ENCODE data around the gene ADISSP.

Gene ADISSP

GRCh38 chr20:3749689-3750531, 17.6 kb downstream of the ADISSP start:
- no peaks in the 10 kb centered on the region for H4K20me1 ChIP-seq (ENCODE audit: insufficient read depth, low read length)
- no peak overlapping the region for H3K4me3 ChIP-seq (ENCODE audit: low read depth, low read length, poor library complexity, severe bottlenecking)
- no peak overlapping the region for H3K4me2 ChIP-seq (ENCODE audit: low read length)
- H3K9me3 ChIP-seq (ENCODE audit: low read length): no peaks in the 10 kb centered on the region
- 0 out of 2 replicates have a peak, but pooled peaks cover 4% of the 10 kb centered on the region for H3K27me3 ChIP-seq (ENCODE audit: insufficient read depth, low read length)
- TF ChIP-seq EZH2 (IDR thresholded peaks at IDR 0.05; ENCODE audit: borderline replicate concordance, low read length): no peak
- TF ChIP-seq, protein P1, sequence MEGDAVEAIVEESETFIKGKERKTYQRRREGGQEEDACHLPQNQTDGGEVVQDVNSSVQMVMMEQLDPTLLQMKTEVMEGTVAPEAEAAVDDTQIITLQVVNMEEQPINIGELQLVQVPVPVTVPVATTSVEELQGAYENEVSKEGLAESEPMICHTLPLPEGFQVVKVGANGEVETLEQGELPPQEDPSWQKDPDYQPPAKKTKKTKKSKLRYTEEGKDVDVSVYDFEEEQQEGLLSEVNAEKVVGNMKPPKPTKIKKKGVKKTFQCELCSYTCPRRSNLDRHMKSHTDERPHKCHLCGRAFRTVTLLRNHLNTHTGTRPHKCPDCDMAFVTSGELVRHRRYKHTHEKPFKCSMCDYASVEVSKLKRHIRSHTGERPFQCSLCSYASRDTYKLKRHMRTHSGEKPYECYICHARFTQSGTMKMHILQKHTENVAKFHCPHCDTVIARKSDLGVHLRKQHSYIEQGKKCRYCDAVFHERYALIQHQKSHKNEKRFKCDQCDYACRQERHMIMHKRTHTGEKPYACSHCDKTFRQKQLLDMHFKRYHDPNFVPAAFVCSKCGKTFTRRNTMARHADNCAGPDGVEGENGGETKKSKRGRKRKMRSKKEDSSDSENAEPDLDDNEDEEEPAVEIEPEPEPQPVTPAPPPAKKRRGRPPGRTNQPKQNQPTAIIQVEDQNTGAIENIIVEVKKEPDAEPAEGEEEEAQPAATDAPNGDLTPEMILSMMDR (IDR thresholded peaks at IDR 0.05; ENCODE audit: low read length): peak; percentile 61
- H2AFZ ChIP-seq (ENCODE audit: low read length): no peak overlapping the region
- no peaks in the 10 kb centered on the region for H3K9me2 ChIP-seq (ENCODE audit: low read depth, low read length)
- no peaks in the 10 kb centered on the region for H3K4me1 ChIP-seq (ENCODE audit: insufficient read depth, low read length, severe bottlenecking)
- H3K79me2 ChIP-seq (ENCODE audit: insufficient read depth, low read length): no peaks in the 10 kb centered on the region
- no peak overlapping the region for H3K27ac ChIP-seq (ENCODE audit: low read depth, low read length, poor library complexity, severe bottlenecking)
- H3K9ac ChIP-seq (ENCODE audit: low read length): no peak overlapping the region
- H3F3A ChIP-seq (ENCODE audit: insufficient read depth, low read length): no peaks in the 10 kb centered on the region
- H3K36me3 ChIP-seq (ENCODE audit: insufficient read depth, low read length): no peaks in the 10 kb centered on the region; the same call in 1 of the 2 replicates

GRCh38 chr20:3749087-3749688, 18.4 kb downstream of the ADISSP start:
- H3K9me2 ChIP-seq (ENCODE audit: low read depth, low read length): no peaks in the 10 kb centered on the region
- no peaks in the 10 kb centered on the region for H3F3A ChIP-seq (ENCODE audit: insufficient read depth, low read length)
- no peaks in the 10 kb centered on the region for H3K9me3 ChIP-seq (ENCODE audit: low read length)
- no peak overlapping the region for H3K9ac ChIP-seq (ENCODE audit: low read length)
- H3K36me3 ChIP-seq (ENCODE audit: insufficient read depth, low read length): no peaks in the 10 kb centered on the region; the same call in 1 of the 2 replicates
- no peaks in the 10 kb centered on the region for H3K79me2 ChIP-seq (ENCODE audit: insufficient read depth, low read length)
- no peak overlapping the region for H3K4me2 ChIP-seq (ENCODE audit: low read length)
- no peaks in the 10 kb centered on the region for H3K4me1 ChIP-seq (ENCODE audit: insufficient read depth, low read length, severe bottlenecking)
- H3K4me3 ChIP-seq (ENCODE audit: low read depth, low read length, poor library complexity, severe bottlenecking): no peak overlapping the region
- no peak for TF ChIP-seq EZH2 (IDR thresholded peaks at IDR 0.05; ENCODE audit: borderline replicate concordance, low read length)
- TF ChIP-seq, protein P1 (IDR thresholded peaks at IDR 0.05; ENCODE audit: low read length): no peak
- no peak overlapping the region for H3K27ac ChIP-seq (ENCODE audit: low read depth, low read length, poor library complexity, severe bottlenecking)
- H4K20me1 ChIP-seq (ENCODE audit: insufficient read depth, low read length): no peaks in the 10 kb centered on the region
- H3K27me3 ChIP-seq (ENCODE audit: insufficient read depth, low read length): peaks cover 6% of the 10 kb centered on the region; the same call in 1 of the 2 replicates
- no peak overlapping the region for H2AFZ ChIP-seq (ENCODE audit: low read length)

DNA sequence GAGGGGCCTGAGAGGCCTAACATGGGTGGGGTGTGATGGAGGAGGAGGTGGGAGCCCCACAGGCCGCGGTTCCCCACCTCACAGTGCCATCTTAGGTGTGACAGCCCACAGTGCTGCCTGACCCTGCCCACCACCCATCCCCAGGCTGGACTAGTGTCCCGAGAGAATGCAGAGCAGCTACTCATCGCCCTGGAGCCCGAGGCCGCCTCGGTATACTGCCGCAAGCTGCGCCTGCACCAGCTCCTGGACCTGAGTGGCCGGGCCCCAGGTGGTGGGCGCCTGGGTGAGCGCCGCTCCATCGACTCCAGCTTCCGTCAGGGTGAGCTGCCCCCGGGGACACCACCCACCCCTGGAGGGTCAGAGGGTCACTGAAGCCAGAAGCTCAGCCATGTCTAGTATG, 19.5 kb downstream of the ADISSP start:
- Histone ChIP-seq H3K79me2 (ENCODE audit: insufficient read depth, low read length) (no peaks in the 10 kb centered on the region), H3K9me2 (ENCODE audit: low read depth, low read length) (no peaks in the 10 kb centered on the region), H3K36me3 (ENCODE audit: insufficient read depth, low read length) (no peaks in the 10 kb centered on the region; the same call in 1 of the 2 replicates), H4K20me1 (ENCODE audit: insufficient read depth, low read length) (no peaks in the 10 kb centered on the region), H3F3A (ENCODE audit: insufficient read depth, low read length) (no peaks in the 10 kb centered on the region), H3K4me1 (ENCODE audit: insufficient read depth, low read length, severe bottlenecking) (no peaks in the 10 kb centered on the region), H3K9ac (ENCODE audit: low read length) (no peak overlapping the region), H3K4me2 (ENCODE audit: low read length) (no peak overlapping the region), H2AFZ (ENCODE audit: low read length) (no peak overlapping the region), H3K9me3 (ENCODE audit: low read length) (no peaks in the 10 kb centered on the region), H3K27ac (ENCODE audit: low read depth, low read length, poor library complexity, severe bottlenecking) (no peak overlapping the region), H3K4me3 (ENCODE audit: low read depth, low read length, poor library complexity, severe bottlenecking) (no peak overlapping the region), H3K27me3 (ENCODE audit: insufficient read depth, low read length) (peaks cover 10% of the 10 kb centered on the region; the same call in 1 of the 2 replicates)
- no peak for TF ChIP-seq EZH2 (IDR thresholded peaks at IDR 0.05; ENCODE audit: borderline replicate concordance, low read length)
- TF ChIP-seq, protein P1 (IDR thresholded peaks at IDR 0.05; ENCODE audit: low read length): no peak

Measured in OCI-LY1 (cell line).